ENCODE data around the gene KIAA1958.

GRCh38 chr9:112540800-112541199 lies 54.2 kb downstream of the KIAA1958 start:
- TF ChIP-seq POLR2A (IDR thresholded peaks at IDR 0.05): no peak
- no peak for TF ChIP-seq CTCF (IDR thresholded peaks at IDR 0.05)
- no peak for TF ChIP-seq POLR2AphosphoS5 (IDR thresholded peaks at IDR 0.05)

Measured in breast epithelium (tissue), 3 donors.